ENCODE results near the gene ZCCHC2.
A peak's percentile ranks its signal among the peaks of the same experiment; 100 is the strongest.

Gene ZCCHC2

GRCh38 chr18:62522504-62523254 is at the start of gene ZCCHC2:
TSS of gene ZCCHC2 (plus strand) at chr18:62523025. CDS start at chr18:62523425, 400 bp downstream.
- DNase-seq: peak; percentile 92

GRCh38 chr18:62479574-62479973 is 43.3 kb upstream of the ZCCHC2 start:
- DNase-seq: no peak

GRCh38 chr18:62480927-62481326 is 41.9 kb upstream of the ZCCHC2 start:
- DNase-seq: no peak

- DNase-seq: no peak
Observed at GRCh38 chr18:62484941-62485340, 37.9 kb upstream of the ZCCHC2 start.

GRCh38 chr18:62485684-62486083 is 37.1 kb upstream of the ZCCHC2 start:
- no peak for DNase-seq

GRCh38 chr18:62486290-62486964 is 36.4 kb upstream of the ZCCHC2 start:
- DNase-seq: no peak

- DNase-seq: no peak
Observed at GRCh38 chr18:62487161-62487560, 35.7 kb upstream of the ZCCHC2 start.

- DNase-seq: no peak
Observed at GRCh38 chr18:62490967-62491695, 31.7 kb upstream of the ZCCHC2 start.

- no peak for DNase-seq
Observed at GRCh38 chr18:62493033-62493862, 29.6 kb upstream of the ZCCHC2 start.

- no peak for DNase-seq
Observed at GRCh38 chr18:62494764-62495163, 28.1 kb upstream of the ZCCHC2 start.

GRCh38 chr18:62496262-62496661 is 26.6 kb upstream of the ZCCHC2 start:
- DNase-seq: no peak

GRCh38 chr18:62497190-62497772 is 25.5 kb upstream of the ZCCHC2 start:
- DNase-seq: no peak

GRCh38 chr18:62498616-62499262 is 24.1 kb upstream of the ZCCHC2 start:
- no peak for DNase-seq

- DNase-seq: no peak
Observed at GRCh38 chr18:62499263-62499650, 23.6 kb upstream of the ZCCHC2 start.

- DNase-seq: no peak
Observed at GRCh38 chr18:62500174-62500573, 22.7 kb upstream of the ZCCHC2 start.

- no peak for DNase-seq
Observed at GRCh38 chr18:62500966-62501591, 21.7 kb upstream of the ZCCHC2 start.

GRCh38 chr18:62505669-62506494 is 16.9 kb upstream of the ZCCHC2 start:
- no peak for DNase-seq

- no peak for DNase-seq
Observed at GRCh38 chr18:62506495-62507143, 16.2 kb upstream of the ZCCHC2 start.

- no peak for DNase-seq
Observed at GRCh38 chr18:62509779-62510178, 13.0 kb upstream of the ZCCHC2 start.

- DNase-seq: no peak
Observed at GRCh38 chr18:62510789-62511188, 12.0 kb upstream of the ZCCHC2 start.

All from DMS 273 treated with DMSO at 0.1 percent for 48 hours (cell line).